GM10266 (cell line): ENCODE measurements around the gene AHCY.

Source experiments
- DNase-seq: peaks from one replicate; pipeline ENCODE4 v3.0.0; 2012; ENCODE audit errors: extremely low spot score
- TF ChIP-seq, protein P1 (sequence below): IDR thresholded peaks from 2 replicates; pipeline ENCODE4 v1.5.1; 2012; ENCODE audit warnings: mild to moderate bottlenecking, low read depth; ENCODE audit not compliant: control insufficient read depth, insufficient read depth; ENCODE audit errors: missing control alignments

AHCY gene

DNA sequence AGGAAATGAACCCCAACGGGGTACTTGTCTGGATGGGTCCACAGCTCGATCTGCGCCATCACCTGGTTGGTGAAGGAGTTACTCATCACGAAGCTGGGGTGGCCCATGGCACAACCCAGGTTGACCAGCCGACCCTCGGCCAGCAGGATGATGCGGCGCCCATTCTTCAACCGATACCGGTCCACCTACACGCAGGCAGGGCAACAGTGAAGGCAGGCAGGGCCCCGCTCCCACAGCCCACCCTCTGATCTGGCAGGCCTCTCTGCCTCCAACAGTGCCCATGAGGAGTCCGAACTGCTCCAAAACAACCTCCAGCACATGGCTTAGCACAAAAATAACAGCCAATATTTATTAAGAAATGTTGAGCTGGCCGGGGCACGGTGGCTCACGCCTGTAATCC lies 17.7 kb downstream of the AHCY start:
- TF ChIP-seq, protein P1, sequence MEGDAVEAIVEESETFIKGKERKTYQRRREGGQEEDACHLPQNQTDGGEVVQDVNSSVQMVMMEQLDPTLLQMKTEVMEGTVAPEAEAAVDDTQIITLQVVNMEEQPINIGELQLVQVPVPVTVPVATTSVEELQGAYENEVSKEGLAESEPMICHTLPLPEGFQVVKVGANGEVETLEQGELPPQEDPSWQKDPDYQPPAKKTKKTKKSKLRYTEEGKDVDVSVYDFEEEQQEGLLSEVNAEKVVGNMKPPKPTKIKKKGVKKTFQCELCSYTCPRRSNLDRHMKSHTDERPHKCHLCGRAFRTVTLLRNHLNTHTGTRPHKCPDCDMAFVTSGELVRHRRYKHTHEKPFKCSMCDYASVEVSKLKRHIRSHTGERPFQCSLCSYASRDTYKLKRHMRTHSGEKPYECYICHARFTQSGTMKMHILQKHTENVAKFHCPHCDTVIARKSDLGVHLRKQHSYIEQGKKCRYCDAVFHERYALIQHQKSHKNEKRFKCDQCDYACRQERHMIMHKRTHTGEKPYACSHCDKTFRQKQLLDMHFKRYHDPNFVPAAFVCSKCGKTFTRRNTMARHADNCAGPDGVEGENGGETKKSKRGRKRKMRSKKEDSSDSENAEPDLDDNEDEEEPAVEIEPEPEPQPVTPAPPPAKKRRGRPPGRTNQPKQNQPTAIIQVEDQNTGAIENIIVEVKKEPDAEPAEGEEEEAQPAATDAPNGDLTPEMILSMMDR, result no peak
- no peak for DNase-seq

DNA sequence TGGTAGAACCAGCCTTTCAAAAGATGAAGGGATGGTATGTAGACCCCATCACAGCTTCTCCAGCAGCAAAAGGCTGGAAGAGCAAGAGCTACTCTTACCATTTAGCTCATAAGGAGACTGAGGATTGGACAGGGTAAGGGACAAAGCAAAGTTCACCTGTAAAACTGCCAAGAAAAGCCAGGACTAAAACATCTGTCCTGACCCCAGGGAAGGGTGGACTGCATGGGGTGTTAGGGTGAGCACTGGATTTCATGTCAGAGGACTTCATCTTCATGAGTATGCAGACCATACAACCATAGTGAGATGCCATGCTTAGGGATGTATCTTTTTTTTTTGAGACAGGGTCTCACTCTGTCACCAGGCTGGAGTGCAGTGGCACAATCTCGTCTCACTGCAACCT lies 19.3 kb downstream of the AHCY start:
- no peak for DNase-seq
- TF ChIP-seq, protein P1, result no peak

DNA sequence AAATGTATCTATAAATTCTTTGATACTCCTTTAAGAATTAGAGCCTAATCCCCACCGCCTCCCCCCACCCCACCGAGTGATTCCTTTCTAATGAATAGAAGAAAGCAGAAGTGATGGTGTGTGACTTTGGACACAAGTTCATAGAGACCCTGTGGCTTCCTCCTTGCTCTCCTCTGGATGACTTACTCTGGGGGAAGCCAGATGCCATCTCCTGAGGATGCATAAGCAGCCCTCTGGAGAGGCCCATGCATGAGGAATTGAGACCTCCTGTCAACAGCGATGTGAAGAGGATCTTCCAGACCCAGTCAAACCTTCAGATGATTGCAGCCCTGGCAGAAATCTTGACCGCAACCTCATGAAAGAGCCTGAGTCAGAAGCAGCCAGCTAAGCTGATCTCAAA lies 21.1 kb downstream of the AHCY start:
- TF ChIP-seq, protein P1, result no peak

DNA sequence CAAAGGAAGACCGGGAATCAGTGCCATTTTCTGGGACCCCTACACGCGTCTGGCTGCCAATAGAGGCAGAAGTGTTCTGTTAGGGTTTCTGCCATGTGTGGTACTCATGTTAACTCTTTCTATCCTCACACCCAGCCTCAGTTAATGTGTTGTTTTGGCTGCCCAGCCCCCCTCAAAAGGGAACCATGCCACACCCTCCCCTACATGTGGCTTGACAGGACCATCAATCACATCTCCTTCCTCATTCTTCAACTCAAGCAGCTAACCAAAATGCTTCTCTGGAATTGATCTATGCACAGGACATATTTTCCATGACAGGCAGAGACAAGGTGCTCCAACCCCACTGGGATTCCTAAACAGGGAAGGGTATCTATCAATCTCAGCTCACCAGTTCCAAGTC lies 22.0 kb downstream of the AHCY start:
- TF ChIP-seq, protein P1, result no peak
- DNase-seq, result no peak

More for the DNA sequence above, 21.1 kb downstream of the AHCY start:
- DNase-seq, result no peak

DNA sequence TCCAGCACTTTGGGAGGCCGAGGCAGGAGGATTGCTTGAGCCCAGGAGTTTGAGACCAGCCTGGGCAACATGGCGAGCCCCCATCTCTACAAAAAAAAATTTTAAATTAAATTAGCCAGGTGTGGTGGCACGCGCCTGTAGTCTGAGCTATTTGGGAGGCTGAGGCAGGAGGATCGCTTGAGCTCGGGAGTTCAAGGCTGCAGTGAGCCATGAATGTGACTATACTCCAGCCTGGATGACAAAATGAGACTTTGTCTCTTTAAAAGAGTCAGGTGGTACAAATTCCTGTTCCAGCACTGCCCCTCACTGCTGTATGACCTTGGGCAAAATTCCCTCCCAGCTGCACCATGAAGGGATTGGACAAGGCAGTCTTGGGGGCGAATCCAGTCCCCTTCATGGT lies 28.5 kb downstream of the AHCY start:
- TF ChIP-seq, protein P1, result no peak
- no peak for DNase-seq

DNA sequence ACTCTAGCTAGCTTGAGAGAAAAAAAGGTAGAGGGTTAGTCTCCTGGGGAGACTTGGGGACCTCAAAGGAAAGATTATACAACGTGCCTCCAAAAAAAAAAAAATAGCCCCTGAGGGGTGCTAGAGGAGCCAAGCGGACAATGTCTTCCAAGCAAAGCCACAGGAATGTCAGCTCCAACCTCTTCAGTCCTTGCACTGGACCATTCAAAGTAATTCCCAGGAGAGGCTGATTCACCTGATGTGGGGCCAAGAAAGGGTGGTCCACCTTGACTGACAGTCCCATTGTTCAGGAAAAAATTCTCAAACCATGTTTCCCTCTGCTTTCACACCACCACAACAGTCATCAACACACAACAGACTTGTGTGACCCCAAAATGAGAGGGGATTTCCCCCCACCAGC lies 31.2 kb downstream of the AHCY start:
- TF ChIP-seq, protein P1, result no peak
- no peak for DNase-seq

DNA sequence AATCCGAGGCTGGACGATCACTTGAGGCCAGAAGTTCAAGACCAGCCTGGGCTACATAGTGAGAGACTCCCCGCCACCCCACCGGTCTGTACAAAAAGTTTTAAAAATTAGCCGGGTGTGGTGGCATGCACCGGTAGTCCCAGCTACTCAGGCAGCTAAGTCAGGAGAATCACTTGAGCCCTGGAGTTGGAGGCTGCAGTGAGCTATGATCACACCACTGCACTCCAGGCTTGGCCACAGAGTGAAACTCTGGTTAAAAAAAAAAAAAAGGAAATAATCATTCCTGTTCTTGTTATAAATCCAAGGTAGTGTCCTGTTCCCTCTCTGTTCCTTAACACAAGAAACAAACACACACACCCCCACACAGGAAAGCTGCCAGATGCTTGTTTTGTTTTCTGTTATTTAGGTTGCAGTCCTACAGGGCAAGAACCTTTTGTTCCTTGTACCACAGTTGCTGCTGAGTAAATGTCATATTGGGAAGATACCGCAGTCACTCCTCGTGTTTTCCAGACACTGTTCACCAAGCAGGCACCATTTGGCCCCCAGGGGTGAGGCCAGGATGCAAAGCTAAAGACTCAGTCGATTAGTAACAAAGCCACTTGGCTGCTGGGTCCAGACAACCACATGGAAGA lies 33.0 kb downstream of the AHCY start:
- TF ChIP-seq, protein P1, result no peak
- DNase-seq, result no peak
